Neural progenitor cell (in vitro differentiated cells): Measurements from ENCODE around the gene OPTC. TPM values are rescaled to one million over a fixed set of nuclear protein-coding genes. Genes with fewer than 3 reads are reported as not detected.
A peak's percentile ranks its signal among the peaks of the same experiment; 100 is the strongest.

Experiments used
- DNase-seq: peaks from one replicate; pipeline ENCODE4 v3.0.0-alpha.2; 2016; ENCODE audit warnings: low spot score
- H2AFZ ChIP-seq: fragments of 200-600 bp; sonication (generic); replicated peaks from 2 replicates; pipeline ENCODE4 v1.6.1; 2016; ENCODE audit warnings: antibody characterized with exemption
- H3F3A ChIP-seq: fragments of 200-600 bp; sonication (generic); 2 replicates; pipeline ENCODE4 v1.6.1; 2016; ENCODE audit warnings: antibody characterized with exemption, low read depth
- H3K27ac ChIP-seq: fragments of 200-600 bp; sonication (generic); 2 replicates; pipeline ENCODE4 v1.5.1; 2016; ENCODE audit warnings: mild to moderate bottlenecking
- H3K27me3 ChIP-seq: fragments of 200-600 bp; sonication (generic); 2 replicates; pipeline ENCODE4 v1.6.1; 2016; ENCODE audit warnings: mild to moderate bottlenecking, moderate library complexity
- H3K36me3 ChIP-seq: fragments of 200-600 bp; sonication (generic); 2 replicates; pipeline ENCODE4 v1.5.1; 2016
- H3K4me1 ChIP-seq: fragments of 200-600 bp; sonication (generic); 2 replicates; pipeline ENCODE4 v1.6.1; 2016; ENCODE audit warnings: mixed run types
- H3K4me2 ChIP-seq: fragments of 200-600 bp; sonication (generic); 2 replicates; pipeline ENCODE4 v1.6.1; 2016
- H3K4me3 ChIP-seq: fragments of 200-600 bp; sonication (generic); 2 replicates; pipeline ENCODE4 v1.5.1; 2016
- H3K79me2 ChIP-seq: fragments of 200-600 bp; sonication (generic); 2 replicates; pipeline ENCODE4 v1.6.1; 2016; ENCODE audit warnings: low read depth
- H3K9ac ChIP-seq: fragments of 200-600 bp; sonication (generic); 2 replicates; pipeline ENCODE4 v1.6.1; 2016
- H3K9me3 ChIP-seq: fragments of 200-600 bp; sonication (generic); 2 replicates; pipeline ENCODE4 v1.5.1; 2016; ENCODE audit warnings: low read depth
- H4K20me1 ChIP-seq: fragments of 200-600 bp; sonication (generic); 2 replicates; pipeline ENCODE4 v1.6.1; 2016; ENCODE audit warnings: low read depth
- H3K27ac Mint-ChIP-seq: 3 replicates; pipeline ENCODE4 v1.8.0; 2021; ENCODE audit warnings: mixed read lengths
- H3K27me3 Mint-ChIP-seq: 2 replicates; pipeline ENCODE4 v1.8.0; 2022; ENCODE audit warnings: low read depth, mild to moderate bottlenecking, inconsistent platforms, moderate library complexity, mixed read lengths; ENCODE audit not compliant: insufficient read depth
- H3K36me3 Mint-ChIP-seq: 3 replicates; pipeline ENCODE4 v1.8.0; 2021; ENCODE audit warnings: mixed read lengths
- H3K4me1 Mint-ChIP-seq: 3 replicates; pipeline ENCODE4 v1.8.0; 2021; ENCODE audit warnings: mixed read lengths
- H3K4me3 Mint-ChIP-seq: 3 replicates; pipeline ENCODE4 v1.8.0; 2021; ENCODE audit warnings: mild to moderate bottlenecking, moderate library complexity, mixed read lengths
- H3K9me3 Mint-ChIP-seq: 3 replicates; pipeline ENCODE4 v1.8.0; 2020; ENCODE audit warnings: mixed read lengths
- EZH2 ChIP-seq: fragments of 200-600 bp; sonication (generic); IDR thresholded peaks from 2 replicates; pipeline ENCODE4 v1.6.1; 2017; ENCODE audit warnings: antibody characterized with exemption, mild to moderate bottlenecking, moderate library complexity
- EZH2phosphoT487 ChIP-seq: fragments of 200-600 bp; sonication (generic); IDR thresholded peaks from 2 replicates; pipeline ENCODE4 v1.6.1; 2017; ENCODE audit warnings: antibody characterized with exemption
- total RNA-seq: library from RNA; depleted of rRNA; stranded (reverse); fragments of >200 nt; gene quantifications from 2 replicates; pipeline ENCODE4 v1.2.3, GENCODE V29; 2015; ENCODE audit warnings: low replicate concordance
- TF ChIP-seq, protein P1 (sequence below): fragments of 200-600 bp; sonication (generic); IDR thresholded peaks from 2 replicates; pipeline ENCODE4 v1.5.1; 2017; ENCODE audit warnings: antibody characterized with exemption, mild to moderate bottlenecking

Gene OPTC
- total RNA-seq, 1 donor from 2014 or later = not detected

DNA sequence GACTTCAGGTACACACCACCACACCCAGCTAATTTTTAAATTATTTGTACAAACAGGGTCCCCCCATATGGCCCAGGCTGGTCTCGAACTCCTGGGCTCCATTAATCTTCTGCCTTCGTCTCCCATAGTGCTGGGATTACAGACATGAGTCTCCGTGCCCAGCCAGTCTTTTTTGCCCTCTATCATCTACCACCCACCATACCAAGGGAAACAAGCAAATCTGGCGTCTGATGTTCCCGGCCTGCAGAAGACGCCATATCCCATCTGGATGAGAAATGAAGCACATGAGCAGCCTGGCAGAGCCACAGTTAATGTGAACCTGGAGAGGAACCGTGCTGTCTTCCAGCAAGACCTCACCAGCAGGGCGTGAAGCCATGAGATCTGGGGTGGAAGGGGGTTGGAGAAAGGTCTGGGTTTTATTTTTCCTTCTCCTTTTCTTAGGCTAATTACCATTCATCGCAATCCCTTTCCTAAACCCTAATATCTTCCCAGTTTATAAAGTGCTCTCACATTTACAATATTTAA is 20.1 kb upstream of the OPTC start:
- TF ChIP-seq EZH2phosphoT487 = no peak
- TF ChIP-seq, protein P1, sequence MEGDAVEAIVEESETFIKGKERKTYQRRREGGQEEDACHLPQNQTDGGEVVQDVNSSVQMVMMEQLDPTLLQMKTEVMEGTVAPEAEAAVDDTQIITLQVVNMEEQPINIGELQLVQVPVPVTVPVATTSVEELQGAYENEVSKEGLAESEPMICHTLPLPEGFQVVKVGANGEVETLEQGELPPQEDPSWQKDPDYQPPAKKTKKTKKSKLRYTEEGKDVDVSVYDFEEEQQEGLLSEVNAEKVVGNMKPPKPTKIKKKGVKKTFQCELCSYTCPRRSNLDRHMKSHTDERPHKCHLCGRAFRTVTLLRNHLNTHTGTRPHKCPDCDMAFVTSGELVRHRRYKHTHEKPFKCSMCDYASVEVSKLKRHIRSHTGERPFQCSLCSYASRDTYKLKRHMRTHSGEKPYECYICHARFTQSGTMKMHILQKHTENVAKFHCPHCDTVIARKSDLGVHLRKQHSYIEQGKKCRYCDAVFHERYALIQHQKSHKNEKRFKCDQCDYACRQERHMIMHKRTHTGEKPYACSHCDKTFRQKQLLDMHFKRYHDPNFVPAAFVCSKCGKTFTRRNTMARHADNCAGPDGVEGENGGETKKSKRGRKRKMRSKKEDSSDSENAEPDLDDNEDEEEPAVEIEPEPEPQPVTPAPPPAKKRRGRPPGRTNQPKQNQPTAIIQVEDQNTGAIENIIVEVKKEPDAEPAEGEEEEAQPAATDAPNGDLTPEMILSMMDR = no peak
- TF ChIP-seq EZH2 = no peak
- Mint-ChIP-seq H3K9me3 (no peaks in the 10 kb centered on the region), H3K27ac (no peak overlapping the region)

DNA sequence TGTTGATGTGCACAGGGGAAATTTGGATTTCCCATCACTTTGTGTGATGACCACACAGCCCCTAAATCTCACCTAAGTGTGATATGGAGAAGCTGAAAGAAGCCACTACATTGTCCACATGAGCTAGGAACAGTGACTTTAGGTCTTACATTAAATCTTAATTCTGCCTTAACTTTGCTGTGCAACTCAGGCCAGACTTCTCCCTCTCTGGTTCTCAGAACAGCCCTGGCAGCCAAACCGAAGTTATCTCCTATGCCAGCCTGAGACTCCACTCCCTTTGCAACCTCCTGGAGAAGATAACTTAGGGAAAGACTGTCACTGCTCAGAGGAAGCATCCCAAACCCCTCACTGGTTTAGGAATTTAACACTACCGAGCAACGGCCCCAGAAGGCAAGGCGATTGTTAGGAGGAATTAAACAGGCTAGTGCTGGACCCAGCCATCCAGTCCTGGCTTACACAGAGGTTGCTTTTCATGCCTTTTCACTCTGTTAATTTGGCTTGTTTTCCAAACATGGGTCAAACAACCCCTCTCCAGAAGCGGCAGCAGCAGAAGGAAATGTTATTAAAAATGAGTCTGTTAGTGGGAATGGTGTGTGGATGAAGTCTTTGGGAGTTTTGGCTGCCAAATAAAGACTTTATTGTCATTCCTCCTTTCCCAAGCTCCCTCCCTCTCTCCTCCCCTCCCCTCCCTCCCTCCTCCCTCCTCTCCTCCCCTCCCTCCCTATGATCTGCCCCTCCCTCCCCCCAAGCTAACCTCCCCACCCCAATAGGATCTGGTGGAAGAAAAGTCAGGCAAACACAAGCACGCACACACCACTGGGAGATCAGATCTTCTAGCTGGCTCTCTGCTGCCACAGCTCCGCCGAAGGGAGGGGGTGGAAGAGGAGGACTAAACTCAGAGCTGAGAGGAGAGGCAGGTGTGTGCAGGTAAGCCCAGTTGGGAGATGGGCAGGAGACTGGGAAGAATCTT is 18.7 kb upstream of the OPTC start, which contains the start of gene PRELP:
Gene PRELP (plus strand): TSS at position 795 of the 970 bp plus-strand sequence. CDS start 7,379 bp downstream, outside the sequence.
- no peaks in the 10 kb centered on the region for H3K27me3 ChIP-seq
- H3K4me2 ChIP-seq = peak within 1 kb of the TSS; percentile 75
- H3K4me1 ChIP-seq = peaks cover 37% of the 10 kb centered on the region
- peak; percentile 79 for DNase-seq
- no peaks in the 10 kb centered on the region for H4K20me1 ChIP-seq
- H3K36me3 Mint-ChIP-seq = no peaks in the 10 kb centered on the region
- H3K79me2 ChIP-seq = no peaks in the 10 kb centered on the region
- H3K9ac ChIP-seq = peak within 1 kb of the TSS; percentile 15
- H3K27ac Mint-ChIP-seq = peak within 1 kb of the TSS; percentile 87
- peaks cover 29% of the 10 kb centered on the region for H3F3A ChIP-seq
- peak within 1 kb of the TSS; percentile 23 for H3K4me3 ChIP-seq
- H3K36me3 ChIP-seq = no peaks in the 10 kb centered on the region
- no peak for TF ChIP-seq EZH2
- TF ChIP-seq, protein P1 = no peak
- no peak for TF ChIP-seq EZH2phosphoT487
- H3K4me1 Mint-ChIP-seq = peaks cover 49% of the 10 kb centered on the region
- H3K9me3 ChIP-seq = no peaks in the 10 kb centered on the region
- H3K4me3 Mint-ChIP-seq = peak within 1 kb of the TSS; percentile 74
- H2AFZ ChIP-seq = peak within 1 kb of the TSS; percentile 91
- H3K27me3 Mint-ChIP-seq = peaks cover 10% of the 10 kb centered on the region
- no peaks in the 10 kb centered on the region for H3K9me3 Mint-ChIP-seq
- H3K27ac ChIP-seq = peak within 1 kb of the TSS; percentile 75

More for the DNA sequence above, 20.1 kb upstream of the OPTC start:
- DNase-seq = no peak
- Histone ChIP-seq H3K27me3 (no peaks in the 10 kb centered on the region), H3K9me3 (no peaks in the 10 kb centered on the region), H3K4me3 (no peak overlapping the region), H3K4me1 (peaks cover 33% of the 10 kb centered on the region), H3K9ac (no peak overlapping the region), H3K4me2 (no peak overlapping the region), H3K36me3 (no peaks in the 10 kb centered on the region), H3K27ac (no peak overlapping the region), H2AFZ (no peak overlapping the region), H4K20me1 (no peaks in the 10 kb centered on the region), H3K79me2 (no peaks in the 10 kb centered on the region), H3F3A (peaks cover 25% of the 10 kb centered on the region)
- H3K27me3 Mint-ChIP-seq = peaks cover 7% of the 10 kb centered on the region
- peaks cover 46% of the 10 kb centered on the region for H3K4me1 Mint-ChIP-seq
- no peaks in the 10 kb centered on the region for H3K36me3 Mint-ChIP-seq
- no peak overlapping the region for H3K4me3 Mint-ChIP-seq

DNA sequence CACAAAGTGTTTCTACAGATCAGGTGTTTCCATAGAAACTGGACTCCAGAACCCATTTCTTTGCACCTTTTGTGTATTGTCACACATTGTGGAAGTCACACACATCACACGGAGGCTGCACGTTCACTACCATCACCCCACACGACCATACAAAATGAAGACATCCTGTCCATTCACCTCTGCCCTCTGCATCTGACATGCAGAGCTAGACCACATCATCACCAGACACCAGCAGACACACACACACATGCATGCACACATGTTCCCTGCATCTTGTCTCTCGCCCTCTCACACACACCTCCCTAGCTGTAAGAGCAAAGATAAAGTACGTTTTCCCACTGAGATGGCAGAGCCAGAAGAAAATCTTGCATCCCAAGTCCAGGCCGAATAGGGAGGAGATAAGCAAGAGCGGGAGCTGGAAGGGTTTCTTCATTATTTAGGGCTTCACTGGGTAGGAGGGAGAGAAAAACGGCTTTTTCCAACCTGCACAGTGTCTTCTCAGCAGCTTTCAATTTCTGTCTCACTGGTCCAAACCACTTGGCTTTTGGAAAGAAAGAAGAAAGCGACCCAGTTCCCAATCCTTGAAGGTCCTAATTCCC is 17.6 kb upstream of the OPTC start:
- Histone ChIP-seq H3K79me2 (no peaks in the 10 kb centered on the region), H3K27me3 (no peaks in the 10 kb centered on the region), H3K9me3 (no peaks in the 10 kb centered on the region), H3K4me1 (peaks cover 37% of the 10 kb centered on the region), H4K20me1 (no peaks in the 10 kb centered on the region), H3K4me3 (no peak overlapping the region), H3K27ac (no peak overlapping the region), H3F3A (peaks cover 29% of the 10 kb centered on the region), H3K4me2 (peak overlapping the region; percentile 75), H3K9ac (peak overlapping the region; percentile 15), H3K36me3 (no peaks in the 10 kb centered on the region), H2AFZ (no peak overlapping the region)
- H3K4me3 Mint-ChIP-seq = peak overlapping the region; percentile 37
- no peak for TF ChIP-seq EZH2
- TF ChIP-seq EZH2phosphoT487 = no peak
- TF ChIP-seq, protein P1 = no peak
- peak overlapping the region; percentile 5 for H3K27ac Mint-ChIP-seq
- no peaks in the 10 kb centered on the region for H3K36me3 Mint-ChIP-seq
- peaks cover 6% of the 10 kb centered on the region for H3K27me3 Mint-ChIP-seq
- no peaks in the 10 kb centered on the region for H3K9me3 Mint-ChIP-seq
- H3K4me1 Mint-ChIP-seq = peaks cover 54% of the 10 kb centered on the region
- no peak for DNase-seq
